Vagina (tissue), 2 donors: ENCODE data around the gene SLC6A16.

Experiments
- POLR2AphosphoS5 ChIP-seq, 2 donors: sonication (generic); formaldehyde crosslinking; IDR thresholded peaks; one replicate each; pipeline ENCODE4 v1.9.0; 2017; ENCODE audit warnings: antibody characterized with exemption in 2 of 2, mild to moderate bottlenecking in 2 of 2, low read depth in 1 of 2; ENCODE audit not compliant: insufficient read depth in 1 of 2
- TF ChIP-seq, protein P1 (sequence below), 3 experiments: fragments of 450-650 bp in 2 of 3; fragments of 200-600 bp in 1 of 3; sonication (generic) in 1 of 3; IDR thresholded peaks; one replicate each; pipeline ENCODE4 v1.5.1; 2017 to 2019; ENCODE audit warnings: antibody characterized with exemption in 3 of 3, mild to moderate bottlenecking in 2 of 3, moderate library complexity in 2 of 3

DNA sequence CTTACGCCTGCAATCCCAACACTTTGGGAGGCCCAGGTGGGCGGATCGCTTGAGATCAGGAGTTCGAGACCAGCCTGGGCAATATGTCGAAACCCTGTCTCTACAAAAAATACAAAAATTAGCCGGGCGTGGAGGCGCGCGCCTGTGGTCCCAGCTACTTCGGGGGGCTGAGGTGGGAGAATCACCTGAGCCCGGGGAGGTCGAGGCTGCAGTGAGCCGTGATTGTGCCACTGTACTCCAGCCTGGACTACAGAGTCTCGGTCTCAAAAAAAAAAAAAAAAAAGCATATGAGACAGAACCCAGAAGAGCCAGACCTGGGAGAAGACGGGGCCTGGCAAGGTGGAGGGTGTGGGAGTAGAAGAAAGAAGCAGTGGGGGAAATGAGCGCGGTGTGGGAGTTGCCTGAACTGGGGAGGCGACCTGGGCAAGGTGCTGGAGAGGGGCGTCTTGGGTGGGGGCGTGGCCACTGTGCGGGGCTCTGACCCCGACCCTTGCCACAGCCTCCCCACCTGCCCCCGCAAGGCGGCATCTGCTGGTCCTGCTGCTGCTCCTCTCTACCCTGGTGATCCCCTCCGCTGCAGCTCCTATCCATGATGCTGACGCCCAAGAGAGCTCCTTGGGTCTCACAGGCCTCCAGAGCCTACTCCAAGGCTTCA, 39.2 kb upstream of the SLC6A16 start:
- TF ChIP-seq POLR2AphosphoS5 (IDR thresholded peaks at IDR 0.05; ENCODE audit: insufficient read depth in 1 of 2, low read depth in 1 of 2): no peak
- TF ChIP-seq, protein P1, sequence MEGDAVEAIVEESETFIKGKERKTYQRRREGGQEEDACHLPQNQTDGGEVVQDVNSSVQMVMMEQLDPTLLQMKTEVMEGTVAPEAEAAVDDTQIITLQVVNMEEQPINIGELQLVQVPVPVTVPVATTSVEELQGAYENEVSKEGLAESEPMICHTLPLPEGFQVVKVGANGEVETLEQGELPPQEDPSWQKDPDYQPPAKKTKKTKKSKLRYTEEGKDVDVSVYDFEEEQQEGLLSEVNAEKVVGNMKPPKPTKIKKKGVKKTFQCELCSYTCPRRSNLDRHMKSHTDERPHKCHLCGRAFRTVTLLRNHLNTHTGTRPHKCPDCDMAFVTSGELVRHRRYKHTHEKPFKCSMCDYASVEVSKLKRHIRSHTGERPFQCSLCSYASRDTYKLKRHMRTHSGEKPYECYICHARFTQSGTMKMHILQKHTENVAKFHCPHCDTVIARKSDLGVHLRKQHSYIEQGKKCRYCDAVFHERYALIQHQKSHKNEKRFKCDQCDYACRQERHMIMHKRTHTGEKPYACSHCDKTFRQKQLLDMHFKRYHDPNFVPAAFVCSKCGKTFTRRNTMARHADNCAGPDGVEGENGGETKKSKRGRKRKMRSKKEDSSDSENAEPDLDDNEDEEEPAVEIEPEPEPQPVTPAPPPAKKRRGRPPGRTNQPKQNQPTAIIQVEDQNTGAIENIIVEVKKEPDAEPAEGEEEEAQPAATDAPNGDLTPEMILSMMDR (IDR thresholded peaks at IDR 0.05): no peak
